OCI-LY3 (cell line): ENCODE results near the gene AKR1B15.

Experiments used
- H2AFZ ChIP-seq: fragments of 200-600, 300-600 bp; shearing (Covaris generic); 2 replicates; pipeline ENCODE4 v1.6.0; 2014; ENCODE audit warnings: antibody characterized with exemption, low read depth, low read length
- H3K27ac ChIP-seq: fragments of 200-600, 300-600 bp; sonication (generic); 2 replicates; pipeline ENCODE4 v1.5.1; 2014; ENCODE audit warnings: mild to moderate bottlenecking, low read length, moderate library complexity, mixed read lengths
- H3K27me3 ChIP-seq: fragments of 200-600, 300-600 bp; sonication (generic); 2 replicates; pipeline ENCODE4 v1.6.1; 2014; ENCODE audit warnings: low read depth, low read length, mixed read lengths
- H3K36me3 ChIP-seq: fragments of 200-600, 300-600 bp; sonication (generic); replicated peaks from 2 replicates; pipeline ENCODE3; 2014; ENCODE audit warnings: low read depth, low read length, mixed read lengths
- H3K4me1 ChIP-seq: fragments of 300-600, 200-600 bp; sonication (generic); 2 replicates; pipeline ENCODE4 v1.6.1; 2014; ENCODE audit warnings: low read length, mixed read lengths
- H3K4me2 ChIP-seq: fragments of 200-600, 300-600 bp; sonication (generic); 2 replicates; pipeline ENCODE4 v1.6.1; 2014; ENCODE audit warnings: low read length, mixed read lengths
- H3K4me3 ChIP-seq: fragments of 300-600, 200-600 bp; sonication (generic); 2 replicates; pipeline ENCODE4 v1.5.1; 2014; ENCODE audit warnings: antibody characterized with exemption, mild to moderate bottlenecking, low read length, moderate library complexity
- H3K79me2 ChIP-seq: fragments of 300-600, 200-600 bp; shearing (Covaris generic); 2 replicates; pipeline ENCODE4 v1.6.1; 2014; ENCODE audit warnings: mild to moderate bottlenecking, low read length, mixed read lengths
- H3K9ac ChIP-seq: fragments of 300-600, 200-600 bp; shearing (Covaris generic); 2 replicates; pipeline ENCODE4 v1.6.0; 2014; ENCODE audit warnings: mild to moderate bottlenecking, low read length, moderate library complexity
- H3K9me3 ChIP-seq: fragments of 200-600, 300-600 bp; shearing (Covaris generic); 2 replicates; pipeline ENCODE4 v1.6.1; 2014; ENCODE audit warnings: low read length, mixed read lengths; ENCODE audit not compliant: insufficient read depth
- H4K20me1 ChIP-seq: fragments of 200-600, 300-600 bp; sonication (generic); 2 replicates; pipeline ENCODE4 v1.6.1; 2016; ENCODE audit warnings: low read length, mixed read lengths; ENCODE audit not compliant: insufficient read depth
- CTCF ChIP-seq: fragments of 200-600, 300-600 bp; sonication (generic); IDR thresholded peaks from 2 replicates; pipeline ENCODE4 v1.5.1; 2014; ENCODE audit warnings: antibody characterized with exemption, low read length, low read depth
- EZH2phosphoT487 ChIP-seq: fragments of 200-600 bp; shearing (Covaris generic); IDR thresholded peaks from 2 replicates; pipeline ENCODE4 v1.6.1; 2018; ENCODE audit warnings: antibody characterized with exemption, mixed run types, low read depth

The AKR1B15 gene

DNA sequence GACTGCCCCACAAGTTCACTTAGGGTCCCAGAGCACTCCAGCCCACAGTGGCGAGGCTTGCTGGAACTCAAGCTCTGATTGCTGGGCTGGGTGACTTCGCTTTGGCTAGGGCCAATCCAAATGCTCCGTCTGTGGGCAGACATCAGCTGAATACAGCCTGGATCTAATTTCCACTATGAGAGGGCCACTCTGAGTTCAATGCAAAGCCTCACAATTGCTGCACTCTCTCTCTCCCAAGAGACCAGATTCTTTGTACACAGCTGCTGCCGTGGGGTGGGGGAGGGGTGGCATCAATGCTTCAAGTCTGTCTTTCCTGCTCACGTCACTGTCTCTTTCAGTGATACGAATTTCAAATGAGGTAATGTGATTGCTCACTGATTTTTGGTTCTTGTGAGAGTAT lies 50.5 kb downstream of the AKR1B15 start:
- Histone ChIP-seq H3K36me3 (no peaks in the 10 kb centered on the region), H3K79me2 (no peaks in the 10 kb centered on the region), H3K4me1 (no peaks in the 10 kb centered on the region), H3K4me2 (no peak overlapping the region), H4K20me1 (no peaks in the 10 kb centered on the region), H3K4me3 (no peak overlapping the region), H3K9ac (no peak overlapping the region), H2AFZ (no peak overlapping the region), H3K27ac (no peak overlapping the region), H3K27me3 (peaks cover 19% of the 10 kb centered on the region), H3K9me3 (no peaks in the 10 kb centered on the region)
- no peak for TF ChIP-seq EZH2phosphoT487
- TF ChIP-seq CTCF = no peak

DNA sequence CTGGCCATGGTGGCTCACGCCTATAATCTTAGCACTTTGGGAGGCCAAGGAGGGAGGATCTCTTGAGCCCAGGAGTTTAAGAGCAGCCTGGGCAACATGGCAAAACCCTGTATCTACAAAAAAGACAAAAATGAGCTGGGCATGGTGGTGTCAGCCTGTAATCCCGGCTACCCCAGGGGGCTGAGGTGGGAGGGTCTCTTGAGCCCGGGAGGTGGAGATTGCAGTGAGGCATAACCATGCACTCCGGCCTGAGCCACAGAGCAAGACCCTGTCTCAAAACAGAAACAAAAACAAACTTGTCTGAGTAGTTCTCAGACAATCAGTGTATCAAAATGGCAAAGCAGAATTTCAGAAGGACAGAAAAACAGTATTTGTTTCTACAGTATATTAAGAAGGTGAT lies 52.5 kb downstream of the AKR1B15 start:
- Histone ChIP-seq H3K27me3 (peaks cover 28% of the 10 kb centered on the region), H3K9ac (no peak overlapping the region), H3K4me1 (no peaks in the 10 kb centered on the region), H3K4me3 (no peak overlapping the region), H3K36me3 (no peaks in the 10 kb centered on the region), H3K4me2 (no peak overlapping the region), H2AFZ (no peak overlapping the region), H3K27ac (no peak overlapping the region), H3K79me2 (no peaks in the 10 kb centered on the region), H4K20me1 (no peaks in the 10 kb centered on the region), H3K9me3 (no peaks in the 10 kb centered on the region)
- TF ChIP-seq EZH2phosphoT487 = no peak
- no peak for TF ChIP-seq CTCF

DNA sequence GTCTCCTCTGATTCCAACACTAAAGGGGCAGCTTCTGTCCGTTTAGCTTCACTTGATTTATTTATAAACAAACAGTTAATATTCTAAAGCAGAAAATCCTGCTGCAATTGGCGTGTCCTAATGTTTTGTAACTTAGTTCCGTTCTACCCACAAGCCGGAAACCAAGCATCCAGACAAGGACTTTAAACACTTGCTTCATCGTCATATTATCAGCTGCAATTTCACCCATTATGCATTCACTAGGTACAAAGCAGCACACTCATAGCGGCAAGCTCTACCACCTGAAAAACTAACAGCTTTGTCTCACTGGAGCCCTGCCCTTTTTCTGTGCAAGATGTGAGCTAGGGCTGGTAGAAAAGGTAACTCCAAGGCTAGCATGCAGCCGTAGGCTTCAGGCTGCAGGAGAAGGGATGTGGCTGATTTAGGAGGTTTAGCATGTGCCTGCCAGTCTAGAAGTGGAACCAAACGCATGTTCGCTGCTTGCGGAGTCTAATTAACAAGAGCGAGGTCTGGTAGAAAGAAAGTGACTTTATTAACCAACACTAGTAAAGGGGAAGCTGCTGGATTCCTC lies 54.1 kb downstream of the AKR1B15 start:
- Histone ChIP-seq H3K4me3 (peak overlapping the region; percentile 18; the same call in 1 of the 2 replicates), H3K79me2 (no peaks in the 10 kb centered on the region), H3K4me1 (no peaks in the 10 kb centered on the region), H3K9me3 (no peaks in the 10 kb centered on the region), H3K27ac (no peak overlapping the region), H3K9ac (no peak overlapping the region), H3K27me3 (peaks cover 43% of the 10 kb centered on the region), H3K4me2 (peak overlapping the region; percentile 5; the same call in 1 of the 2 replicates), H4K20me1 (no peaks in the 10 kb centered on the region), H3K36me3 (no peaks in the 10 kb centered on the region), H2AFZ (peak overlapping the region; percentile 47; the same call in 1 of the 2 replicates)
- TF ChIP-seq CTCF (no peak), EZH2phosphoT487 (no peak)

DNA sequence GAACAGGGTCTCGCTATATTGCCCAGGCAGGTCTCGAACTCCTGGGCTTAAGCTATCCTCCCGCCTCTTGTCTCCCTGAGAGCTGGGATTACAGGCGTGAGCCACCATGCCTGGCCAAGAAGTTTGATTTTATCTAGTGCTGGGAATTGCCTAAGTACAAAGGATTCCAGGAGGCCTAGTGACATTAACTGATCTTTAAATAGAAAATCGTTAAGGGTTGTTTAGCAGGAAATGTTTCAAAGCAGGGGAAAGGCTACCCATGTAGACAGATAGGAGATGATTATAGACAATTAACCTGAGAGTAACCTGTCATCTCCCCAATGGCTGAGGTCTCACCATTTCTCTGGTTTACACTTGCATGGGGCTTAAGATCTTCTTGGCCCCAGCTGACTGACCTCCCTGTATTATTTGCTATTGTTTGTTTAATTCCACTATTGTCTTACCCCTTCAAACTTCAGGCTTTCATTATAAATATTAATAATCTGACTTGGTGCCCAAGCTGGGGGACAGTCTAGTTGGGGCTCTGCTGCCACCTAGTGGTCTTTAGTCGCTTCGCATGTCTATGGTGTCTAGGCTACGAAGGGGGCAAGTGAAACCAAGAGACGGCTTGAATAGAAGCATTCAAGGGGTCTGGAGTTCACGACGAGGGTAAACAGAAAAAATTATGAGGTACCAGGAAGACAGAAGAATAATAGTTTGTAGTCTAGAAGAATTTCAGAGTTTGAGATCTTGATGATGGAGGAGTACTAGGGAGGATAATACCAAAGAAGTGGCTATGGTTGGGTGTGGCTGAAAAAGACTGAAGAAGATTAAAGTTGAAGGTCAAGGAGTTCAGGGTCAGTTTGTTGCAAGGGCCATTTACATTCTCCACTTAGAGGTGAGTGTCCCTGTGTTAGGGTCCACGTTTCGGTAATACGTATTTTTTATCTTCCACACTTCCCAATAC lies 57.3 kb downstream of the AKR1B15 start:
- Histone ChIP-seq H3K4me1 (no peaks in the 10 kb centered on the region), H3K4me3 (peak overlapping the region; percentile 42; the same call in 1 of the 2 replicates), H3K79me2 (no peaks in the 10 kb centered on the region), H3K9me3 (no peaks in the 10 kb centered on the region), H3K4me2 (peak overlapping the region; percentile 61), H3K27ac (no peak overlapping the region), H3K9ac (no peak overlapping the region), H3K36me3 (no peaks in the 10 kb centered on the region), H3K27me3 (peaks cover 67% of the 10 kb centered on the region), H4K20me1 (no peaks in the 10 kb centered on the region), H2AFZ (no peak overlapping the region)
- TF ChIP-seq EZH2phosphoT487 (no peak), CTCF (peak; percentile 94)
